HepG2 (cell line): ENCODE data around the gene TMEM107. TPM values are rescaled to one million over a fixed set of nuclear protein-coding genes. Genes with fewer than 3 reads are reported as not detected.

Experiments used
- CBX1 ChIP-seq: IDR thresholded peaks from one replicate; pipeline ENCODE4 v1.6.1; 2016; ENCODE audit warnings: antibody characterized with exemption, low read depth
- CENPT ChIP-seq: sonication (generic); formaldehyde crosslinking; IDR thresholded peaks from 2 replicates; pipeline ENCODE4 v1.8.0; 2022; ENCODE audit warnings: low read depth, mild to moderate bottlenecking, moderate library complexity, missing genetic modification reagents
- CHD4 ChIP-seq: fragments of 200-600 bp; sonication (generic); IDR thresholded peaks from 2 replicates; pipeline ENCODE4 v1.7.0; 2017; ENCODE audit warnings: mild to moderate bottlenecking, low read length, borderline replicate concordance
- IKZF1 ChIP-seq: fragments of 450-650 bp; IDR thresholded peaks from 2 replicates; pipeline ENCODE4 v1.7.1; 2016
- JARID2 ChIP-seq: sonication (generic); formaldehyde crosslinking; IDR thresholded peaks from 2 replicates; pipeline ENCODE4 v1.8.1; 2023; ENCODE audit warnings: missing genetic modification reagents, inconsistent platforms; ENCODE audit not compliant: insufficient replicate concordance
- KMT2B ChIP-seq: IDR thresholded peaks from 2 replicates; pipeline ENCODE4 v1.6.1; 2016; ENCODE audit warnings: missing genetic modification reagents, missing compliant biosample characterization
- NR2F2 ChIP-seq: IDR thresholded peaks from 2 replicates; pipeline ENCODE4 v1.6.1; 2012; ENCODE audit warnings: low read depth, inconsistent platforms, borderline replicate concordance
- PHB2 ChIP-seq: fragments of 450-650 bp; IDR thresholded peaks from 2 replicates; pipeline ENCODE4 v1.6.1; 2018; ENCODE audit not compliant: partially characterized antibody
- SALL1 ChIP-seq: sonication (generic); formaldehyde crosslinking; IDR thresholded peaks from 2 replicates; pipeline ENCODE4 v1.8.0; 2022; ENCODE audit warnings: mild to moderate bottlenecking, missing genetic modification reagents
- SP140L ChIP-seq: sonication (generic); formaldehyde crosslinking; IDR thresholded peaks from 2 replicates; pipeline ENCODE4 v1.4.0; 2020; ENCODE audit warnings: missing genetic modification reagents, borderline replicate concordance
- ZFY ChIP-seq: sonication (generic); formaldehyde crosslinking; IDR thresholded peaks from 2 replicates; pipeline ENCODE4 v1.4.0; 2020; ENCODE audit warnings: missing genetic modification reagents
- ZMYM3 ChIP-seq: sonication (generic); formaldehyde crosslinking; IDR thresholded peaks from 2 replicates; pipeline ENCODE4 v1.5.1; 2020; ENCODE audit warnings: mild to moderate bottlenecking, missing genetic modification reagents
- ZNF17 ChIP-seq: sonication (generic); formaldehyde crosslinking; IDR thresholded peaks from 2 replicates; pipeline ENCODE4 v1.5.0; 2020; ENCODE audit warnings: mild to moderate bottlenecking, missing genetic modification reagents
- ZNF792 ChIP-seq: IDR thresholded peaks from 2 replicates; pipeline ENCODE4 v1.6.1; 2016
- ZSCAN20 ChIP-seq: sonication (generic); formaldehyde crosslinking; IDR thresholded peaks from 2 replicates; pipeline ENCODE4 v1.4.0; 2020; ENCODE audit warnings: missing genetic modification reagents, mild to moderate bottlenecking, borderline replicate concordance
- ZSCAN30 ChIP-seq: sonication (generic); formaldehyde crosslinking; IDR thresholded peaks from 2 replicates; pipeline ENCODE4 v1.5.0; 2020; ENCODE audit warnings: mild to moderate bottlenecking, missing genetic modification reagents
- polyA plus RNA-seq, 8 experiments: library from polyadenylated mRNA; depleted of rRNA in 3 of 8; stranded (reverse) in 7 of 8; unstranded in 1 of 8; fragments of >200 nt; fragmentation: Illumina TruSeq in 4 of 8; extraction: Trizol in 4 of 8; gene quantifications; 2 replicates each; pipeline versions ENCODE4 v1.2.1 to v1.2.3, GENCODE V29; 2011 to 2016; ENCODE audit warnings: low read depth in 4 of 8, missing spikeins in 1 of 8, mixed read lengths in 1 of 8; ENCODE audit not compliant: insufficient read depth in 1 of 8
- total RNA-seq, 5 experiments: library from RNA; depleted of rRNA; stranded (reverse); fragments of >200 nt; fragmentation: Illumina TruSeq; extraction: Trizol; gene quantifications; 2 replicates each; pipeline ENCODE4 v1.2.3, GENCODE V29; 2016; ENCODE audit warnings: low read depth in 1 of 5
- TF ChIP-seq, protein P1 (sequence below): sonication (generic); formaldehyde crosslinking; IDR thresholded peaks from 2 replicates; pipeline ENCODE4 v1.4.0; 2020; ENCODE audit warnings: missing genetic modification reagents, borderline replicate concordance
- TF ChIP-seq, protein P2 (sequence below): sonication (generic); formaldehyde crosslinking; IDR thresholded peaks from 2 replicates; pipeline ENCODE4 v1.4.0; 2020; ENCODE audit warnings: low read depth, mild to moderate bottlenecking, missing genetic modification reagents
- TF ChIP-seq, protein P3 (sequence below): sonication (generic); formaldehyde crosslinking; IDR thresholded peaks from 2 replicates; pipeline ENCODE4 v1.8.0; 2022; ENCODE audit warnings: mild to moderate bottlenecking, missing genetic modification reagents, moderate library complexity
- TF ChIP-seq, protein P4 (sequence below): sonication (generic); formaldehyde crosslinking; IDR thresholded peaks from 2 replicates; pipeline ENCODE4 v1.5.0; 2020; ENCODE audit warnings: mild to moderate bottlenecking, low read depth, missing genetic modification reagents, borderline replicate concordance
- TF ChIP-seq, protein P5 (sequence below): IDR thresholded peaks from 2 replicates; pipeline ENCODE4 v1.4.0; 2020; ENCODE audit warnings: mild to moderate bottlenecking, missing genetic modification reagents

The TMEM107 gene
- total and polyA plus RNA-seq, 2 of the 13 experiments (the other 11 are each of a cell fraction or from before 2014, with no cell fraction given), result 7.2 to 15.3 TPM

DNA sequence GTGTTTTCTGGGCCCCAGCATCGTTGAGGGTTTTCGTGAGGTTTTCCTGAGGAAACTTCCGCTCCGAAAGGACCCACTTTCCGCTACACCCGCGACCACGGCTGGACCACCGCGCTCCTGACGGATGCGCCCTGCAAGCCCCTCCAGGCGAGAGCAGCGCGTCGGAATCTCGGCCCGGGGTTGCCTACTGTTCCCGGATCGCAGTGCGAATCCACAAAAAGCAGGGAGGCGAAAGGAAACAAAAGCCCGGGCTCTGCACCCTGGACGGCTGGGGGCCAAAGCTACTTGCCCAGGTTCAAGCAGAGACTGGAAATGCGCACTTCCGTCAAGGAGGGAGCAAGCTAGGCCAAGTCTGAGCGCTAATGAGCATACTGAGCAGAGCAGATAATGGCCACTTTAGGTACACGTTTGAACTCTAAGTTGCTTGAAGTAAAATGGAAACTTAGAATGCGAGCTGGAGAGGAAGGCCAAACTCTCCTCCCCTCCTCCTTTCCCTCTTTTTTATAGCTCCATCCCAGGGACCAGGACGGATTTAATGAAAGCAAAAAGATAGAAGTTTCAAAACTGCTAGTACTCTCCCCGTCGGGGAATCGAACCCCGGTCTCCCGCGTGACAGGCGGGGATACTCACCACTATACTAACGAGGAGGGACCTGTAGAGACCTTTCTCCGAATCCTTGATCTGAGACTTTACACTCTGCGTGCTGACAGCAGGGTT lies 45.6 kb upstream of the TMEM107 start (continued):
- TF ChIP-seq, protein P1, sequence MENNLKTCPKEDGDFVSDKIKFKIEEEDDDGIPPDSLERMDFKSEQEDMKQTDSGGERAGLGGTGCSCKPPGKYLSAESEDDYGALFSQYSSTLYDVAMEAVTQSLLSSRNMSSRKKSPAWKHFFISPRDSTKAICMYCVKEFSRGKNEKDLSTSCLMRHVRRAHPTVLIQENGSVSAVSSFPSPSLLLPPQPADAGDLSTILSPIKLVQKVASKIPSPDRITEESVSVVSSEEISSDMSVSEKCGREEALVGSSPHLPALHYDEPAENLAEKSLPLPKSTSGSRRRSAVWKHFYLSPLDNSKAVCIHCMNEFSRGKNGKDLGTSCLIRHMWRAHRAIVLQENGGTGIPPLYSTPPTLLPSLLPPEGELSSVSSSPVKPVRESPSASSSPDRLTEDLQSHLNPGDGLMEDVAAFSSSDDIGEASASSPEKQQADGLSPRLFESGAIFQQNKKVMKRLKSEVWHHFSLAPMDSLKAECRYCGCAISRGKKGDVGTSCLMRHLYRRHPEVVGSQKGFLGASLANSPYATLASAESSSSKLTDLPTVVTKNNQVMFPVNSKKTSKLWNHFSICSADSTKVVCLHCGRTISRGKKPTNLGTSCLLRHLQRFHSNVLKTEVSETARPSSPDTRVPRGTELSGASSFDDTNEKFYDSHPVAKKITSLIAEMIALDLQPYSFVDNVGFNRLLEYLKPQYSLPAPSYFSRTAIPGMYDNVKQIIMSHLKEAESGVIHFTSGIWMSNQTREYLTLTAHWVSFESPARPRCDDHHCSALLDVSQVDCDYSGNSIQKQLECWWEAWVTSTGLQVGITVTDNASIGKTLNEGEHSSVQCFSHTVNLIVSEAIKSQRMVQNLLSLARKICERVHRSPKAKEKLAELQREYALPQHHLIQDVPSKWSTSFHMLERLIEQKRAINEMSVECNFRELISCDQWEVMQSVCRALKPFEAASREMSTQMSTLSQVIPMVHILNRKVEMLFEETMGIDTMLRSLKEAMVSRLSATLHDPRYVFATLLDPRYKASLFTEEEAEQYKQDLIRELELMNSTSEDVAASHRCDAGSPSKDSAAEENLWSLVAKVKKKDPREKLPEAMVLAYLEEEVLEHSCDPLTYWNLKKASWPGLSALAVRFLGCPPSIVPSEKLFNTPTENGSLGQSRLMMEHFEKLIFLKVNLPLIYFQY (CRISPR knock-in tag), result no peak
- TF ChIP-seq, protein P2, sequence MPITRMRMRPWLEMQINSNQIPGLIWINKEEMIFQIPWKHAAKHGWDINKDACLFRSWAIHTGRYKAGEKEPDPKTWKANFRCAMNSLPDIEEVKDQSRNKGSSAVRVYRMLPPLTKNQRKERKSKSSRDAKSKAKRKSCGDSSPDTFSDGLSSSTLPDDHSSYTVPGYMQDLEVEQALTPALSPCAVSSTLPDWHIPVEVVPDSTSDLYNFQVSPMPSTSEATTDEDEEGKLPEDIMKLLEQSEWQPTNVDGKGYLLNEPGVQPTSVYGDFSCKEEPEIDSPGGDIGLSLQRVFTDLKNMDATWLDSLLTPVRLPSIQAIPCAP (CRISPR knock-in tag), result no peak
- TF ChIP-seq CENPT (no peak), IKZF1 (no peak), KMT2B (CRISPR knock-in tag) (no peak), ZFY (no peak; the same call in 1 of the 2 replicates), ZSCAN20 (CRISPR knock-in tag) (no peak), SALL1 (CRISPR knock-in tag) (no peak; the same call in none of the 2 replicates), CHD4 (no peak), ZNF792 (CRISPR knock-in tag) (no peak; the same call in 1 of the 2 replicates), ZNF17 (CRISPR knock-in tag) (peak; percentile 56; the same call in 1 of the 2 replicates), SP140L (no peak), PHB2 (no peak), NR2F2 (peak; percentile 54; the same call in 1 of the 2 replicates), CBX1 (no peak), ZMYM3 (CRISPR knock-in tag) (no peak), ZSCAN30 (CRISPR knock-in tag) (no peak), JARID2 (CRISPR knock-in tag) (no peak)
- TF ChIP-seq, protein P3, sequence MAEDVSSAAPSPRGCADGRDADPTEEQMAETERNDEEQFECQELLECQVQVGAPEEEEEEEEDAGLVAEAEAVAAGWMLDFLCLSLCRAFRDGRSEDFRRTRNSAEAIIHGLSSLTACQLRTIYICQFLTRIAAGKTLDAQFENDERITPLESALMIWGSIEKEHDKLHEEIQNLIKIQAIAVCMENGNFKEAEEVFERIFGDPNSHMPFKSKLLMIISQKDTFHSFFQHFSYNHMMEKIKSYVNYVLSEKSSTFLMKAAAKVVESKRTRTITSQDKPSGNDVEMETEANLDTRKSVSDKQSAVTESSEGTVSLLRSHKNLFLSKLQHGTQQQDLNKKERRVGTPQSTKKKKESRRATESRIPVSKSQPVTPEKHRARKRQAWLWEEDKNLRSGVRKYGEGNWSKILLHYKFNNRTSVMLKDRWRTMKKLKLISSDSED (CRISPR knock-in tag), result no peak
- TF ChIP-seq, protein P4, sequence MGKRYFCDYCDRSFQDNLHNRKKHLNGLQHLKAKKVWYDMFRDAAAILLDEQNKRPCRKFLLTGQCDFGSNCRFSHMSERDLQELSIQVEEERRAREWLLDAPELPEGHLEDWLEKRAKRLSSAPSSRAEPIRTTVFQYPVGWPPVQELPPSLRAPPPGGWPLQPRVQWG (CRISPR knock-in tag), result no peak
- TF ChIP-seq, protein P5, sequence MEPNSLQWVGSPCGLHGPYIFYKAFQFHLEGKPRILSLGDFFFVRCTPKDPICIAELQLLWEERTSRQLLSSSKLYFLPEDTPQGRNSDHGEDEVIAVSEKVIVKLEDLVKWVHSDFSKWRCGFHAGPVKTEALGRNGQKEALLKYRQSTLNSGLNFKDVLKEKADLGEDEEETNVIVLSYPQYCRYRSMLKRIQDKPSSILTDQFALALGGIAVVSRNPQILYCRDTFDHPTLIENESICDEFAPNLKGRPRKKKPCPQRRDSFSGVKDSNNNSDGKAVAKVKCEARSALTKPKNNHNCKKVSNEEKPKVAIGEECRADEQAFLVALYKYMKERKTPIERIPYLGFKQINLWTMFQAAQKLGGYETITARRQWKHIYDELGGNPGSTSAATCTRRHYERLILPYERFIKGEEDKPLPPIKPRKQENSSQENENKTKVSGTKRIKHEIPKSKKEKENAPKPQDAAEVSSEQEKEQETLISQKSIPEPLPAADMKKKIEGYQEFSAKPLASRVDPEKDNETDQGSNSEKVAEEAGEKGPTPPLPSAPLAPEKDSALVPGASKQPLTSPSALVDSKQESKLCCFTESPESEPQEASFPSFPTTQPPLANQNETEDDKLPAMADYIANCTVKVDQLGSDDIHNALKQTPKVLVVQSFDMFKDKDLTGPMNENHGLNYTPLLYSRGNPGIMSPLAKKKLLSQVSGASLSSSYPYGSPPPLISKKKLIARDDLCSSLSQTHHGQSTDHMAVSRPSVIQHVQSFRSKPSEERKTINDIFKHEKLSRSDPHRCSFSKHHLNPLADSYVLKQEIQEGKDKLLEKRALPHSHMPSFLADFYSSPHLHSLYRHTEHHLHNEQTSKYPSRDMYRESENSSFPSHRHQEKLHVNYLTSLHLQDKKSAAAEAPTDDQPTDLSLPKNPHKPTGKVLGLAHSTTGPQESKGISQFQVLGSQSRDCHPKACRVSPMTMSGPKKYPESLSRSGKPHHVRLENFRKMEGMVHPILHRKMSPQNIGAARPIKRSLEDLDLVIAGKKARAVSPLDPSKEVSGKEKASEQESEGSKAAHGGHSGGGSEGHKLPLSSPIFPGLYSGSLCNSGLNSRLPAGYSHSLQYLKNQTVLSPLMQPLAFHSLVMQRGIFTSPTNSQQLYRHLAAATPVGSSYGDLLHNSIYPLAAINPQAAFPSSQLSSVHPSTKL (CRISPR knock-in tag), result no peak
